Activated gamma-delta T cell treated with anti-CD3 and anti-CD28 coated beads, Interleukin-2, amount 50 U/mL, for 16 hours (primary cell): ENCODE data around the gene ATP4A.

Source experiments
- DNase-seq: peaks from one replicate; pipeline ENCODE4 v3.0.0-alpha.2; 2020; ENCODE audit warnings: low read depth

ATP4A gene

GRCh38 chr19:35549174-35549788, 14.2 kb downstream of the ATP4A start:
- peak; percentile 24 for DNase-seq

- DNase-seq, result no peak
Observed at GRCh38 chr19:35546532-35546931, 16.9 kb downstream of the ATP4A start.

- peak; percentile 17 for DNase-seq
Observed at GRCh38 chr19:35545855-35546381, 17.5 kb downstream of the ATP4A start.

- DNase-seq, result peak; percentile 68
Observed at GRCh38 chr19:35545001-35545854, 18.2 kb downstream of the ATP4A start, which contains the start of gene TMEM147. TSS of gene TMEM147 (plus strand) at chr19:35545626. CDS start at chr19:35545740, 114 bp downstream.

- no peak for DNase-seq
Observed at GRCh38 chr19:35544110-35544802, 19.2 kb downstream of the ATP4A start.

- DNase-seq, result no peak
Observed at GRCh38 chr19:35543280-35544109, 20.0 kb downstream of the ATP4A start.

GRCh38 chr19:35542209-35542608, 21.2 kb downstream of the ATP4A start:
- DNase-seq, result no peak

GRCh38 chr19:35540356-35540927, 23.0 kb downstream of the ATP4A start:
- no peak for DNase-seq

- DNase-seq, result no peak
Observed at GRCh38 chr19:35539850-35540249, 23.6 kb downstream of the ATP4A start.

GRCh38 chr19:35539314-35539713, 24.1 kb downstream of the ATP4A start:
- no peak for DNase-seq

GRCh38 chr19:35534803-35535480, 28.5 kb downstream of the ATP4A start:
- DNase-seq, result no peak

GRCh38 chr19:35533822-35534392, 29.6 kb downstream of the ATP4A start:
- DNase-seq, result no peak

- DNase-seq, result no peak
Observed at GRCh38 chr19:35533201-35533821, 30.1 kb downstream of the ATP4A start, which contains the start of gene GAPDHS. TSS of gene GAPDHS (plus strand) at chr19:35533456. CDS start at chr19:35533528, 72 bp downstream.

- DNase-seq, result no peak
Observed at GRCh38 chr19:35531291-35531690, 32.2 kb downstream of the ATP4A start.

- DNase-seq, result no peak
Observed at GRCh38 chr19:35529241-35530218, 33.9 kb downstream of the ATP4A start.

GRCh38 chr19:35528218-35529038, 35.0 kb downstream of the ATP4A start, which contains the start of gene SBSN:
TSS of gene SBSN (minus strand) at chr19:35528311. CDS start at chr19:35528281, 30 bp downstream.
- no peak for DNase-seq

GRCh38 chr19:35525873-35526272, 37.6 kb downstream of the ATP4A start:
- DNase-seq, result no peak
